Astrocyte (in vitro differentiated cells and primary cell): ENCODE results near the gene GPR68. TPM values are rescaled to one million over a fixed set of nuclear protein-coding genes. Genes with fewer than 3 reads are reported as not detected.

Experiments
- DNase-seq: peaks from one replicate; pipeline ENCODE4 v3.0.0-alpha.2; 2010; ENCODE audit warnings: low read depth
- FAIRE-seq: peaks from 2 replicates; lab custom pipeline; 2011; peaks lifted over from hg19 to GRCh38; lab: Jason Lieb, UNC
- H2AFZ ChIP-seq: 2 replicates; pipeline ENCODE4 v1.6.0; 2012; ENCODE audit warnings: low read depth, low read length, inconsistent platforms
- H3K27ac ChIP-seq: 2 replicates; pipeline ENCODE4 v1.5.1; 2011; ENCODE audit warnings: low read depth, low read length, inconsistent platforms
- H3K27me3 ChIP-seq: 2 replicates; pipeline ENCODE4 v1.6.0; 2011; ENCODE audit warnings: low read length, inconsistent platforms; ENCODE audit not compliant: insufficient read depth
- H3K36me3 ChIP-seq: 2 replicates; pipeline ENCODE4 v1.5.1; 2011; ENCODE audit warnings: low read length, inconsistent platforms; ENCODE audit not compliant: insufficient read depth
- H3K4me1 ChIP-seq: 2 replicates; pipeline ENCODE4 v1.5.1; 2011; ENCODE audit warnings: low read length, inconsistent platforms; ENCODE audit not compliant: insufficient read depth
- H3K4me2 ChIP-seq: 2 replicates; pipeline ENCODE4 v1.6.0; 2012; ENCODE audit warnings: low read length, inconsistent platforms
- H3K4me3 ChIP-seq: 2 replicates; pipeline ENCODE4 v1.5.1; 2011; ENCODE audit warnings: low read depth, mild to moderate bottlenecking, low read length, inconsistent platforms; ENCODE audit not compliant: insufficient read depth
- H3K79me2 ChIP-seq: 2 replicates; pipeline ENCODE4 v1.6.0; 2012; ENCODE audit warnings: mild to moderate bottlenecking, low read length, inconsistent platforms; ENCODE audit not compliant: insufficient read depth
- H3K9ac ChIP-seq: 2 replicates; pipeline ENCODE4 v1.6.0; 2012; ENCODE audit warnings: mild to moderate bottlenecking, low read length, inconsistent platforms
- H3K9me3 ChIP-seq: 2 replicates; pipeline ENCODE4 v1.5.1; 2012; ENCODE audit warnings: low read depth, mild to moderate bottlenecking, low read length, inconsistent platforms; ENCODE audit not compliant: insufficient read depth
- H4K20me1 ChIP-seq: 2 replicates; pipeline ENCODE4 v1.6.0; 2012; ENCODE audit warnings: low read length, inconsistent platforms; ENCODE audit not compliant: insufficient read depth
- H3K27ac Mint-ChIP-seq: one replicate; pipeline ENCODE4 v1.8.0; 2021; ENCODE audit warnings: mild to moderate bottlenecking, mixed read lengths; ENCODE audit not compliant: unreplicated experiment
- H3K27me3 Mint-ChIP-seq: one replicate; pipeline ENCODE4 v1.8.0; 2021; ENCODE audit warnings: low read depth, mixed read lengths; ENCODE audit not compliant: unreplicated experiment
- H3K36me3 Mint-ChIP-seq: one replicate; pipeline ENCODE4 v1.8.0; 2021; ENCODE audit warnings: low read depth, mixed read lengths; ENCODE audit not compliant: unreplicated experiment
- H3K4me1 Mint-ChIP-seq: one replicate; pipeline ENCODE4 v1.8.0; 2021; ENCODE audit warnings: low read depth, mixed read lengths; ENCODE audit not compliant: unreplicated experiment
- H3K4me3 Mint-ChIP-seq: one replicate; pipeline ENCODE4 v1.8.0; 2021; ENCODE audit warnings: mild to moderate bottlenecking, moderate library complexity, mixed read lengths; ENCODE audit not compliant: unreplicated experiment
- H3K9me3 Mint-ChIP-seq: one replicate; pipeline ENCODE4 v1.8.0; 2021; ENCODE audit warnings: mild to moderate bottlenecking, mixed read lengths; ENCODE audit not compliant: unreplicated experiment
- CTCF ChIP-seq: IDR thresholded peaks from 2 replicates; pipeline ENCODE4 v1.5.1; 2011; ENCODE audit warnings: low read depth, mild to moderate bottlenecking, inconsistent platforms, low read length, moderate library complexity; ENCODE audit not compliant: insufficient read depth
- EZH2 ChIP-seq: IDR thresholded peaks from 2 replicates; pipeline ENCODE4 v1.6.1; 2012; ENCODE audit warnings: mild to moderate bottlenecking, low read length, inconsistent platforms; ENCODE audit not compliant: insufficient read depth
- total RNA-seq: library from RNA; stranded (reverse); gene quantifications from 2 replicates; pipeline ENCODE4 v1.2.1, GENCODE V29; 2021

The GPR68 gene
- total RNA-seq, 1 donor from 2014 or later: 0.50 TPM

GRCh38 chr14:91282954-91283645 is 38.6 kb upstream of the GPR68 start:
- Mint-ChIP-seq H3K4me3 (no peak overlapping the region), H3K27ac (peak overlapping the region; percentile 75), H3K9me3 (no peaks in the 10 kb centered on the region), H3K4me1 (peaks cover 22% of the 10 kb centered on the region), H3K27me3 (no peaks in the 10 kb centered on the region), H3K36me3 (peaks cover 2% of the 10 kb centered on the region)
- Histone ChIP-seq H4K20me1 (no peaks in the 10 kb centered on the region), H3K27ac (no peak overlapping the region), H3K27me3 (peaks cover 5% of the 10 kb centered on the region), H3K36me3 (no peaks in the 10 kb centered on the region), H3K4me3 (no peak overlapping the region), H3K4me1 (peaks cover 9% of the 10 kb centered on the region), H3K79me2 (no peaks in the 10 kb centered on the region), H2AFZ (no peak overlapping the region), H3K9me3 (no peaks in the 10 kb centered on the region), H3K4me2 (no peak overlapping the region), H3K9ac (no peak overlapping the region)
- FAIRE-seq (no peak), DNase-seq (no peak)
- TF ChIP-seq CTCF (no peak), EZH2 (no peak)

DNA sequence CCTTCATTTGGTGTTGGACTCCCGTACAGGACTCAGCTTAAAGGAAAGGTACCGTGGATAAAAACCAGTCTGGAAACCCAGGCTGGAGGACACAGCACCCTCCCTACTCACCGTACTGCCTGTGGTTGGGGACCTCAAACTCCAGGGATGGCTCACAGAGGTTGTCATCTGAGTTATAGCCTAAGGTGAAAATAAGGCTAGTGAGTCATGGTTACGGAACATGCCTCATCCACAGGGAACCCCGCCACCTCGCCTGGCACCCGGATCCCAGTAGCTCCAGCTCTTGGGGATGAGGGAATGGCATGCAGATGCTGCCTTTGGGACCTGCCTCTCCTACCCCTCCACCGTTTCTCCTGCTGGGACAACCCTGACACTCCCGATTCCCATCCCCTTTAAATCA is 36.8 kb upstream of the GPR68 start:
- Mint-ChIP-seq H3K4me3 (no peak overlapping the region), H3K4me1 (peaks cover 22% of the 10 kb centered on the region), H3K9me3 (no peaks in the 10 kb centered on the region), H3K27me3 (no peaks in the 10 kb centered on the region), H3K27ac (no peak overlapping the region), H3K36me3 (peaks cover 2% of the 10 kb centered on the region)
- no peak overlapping the region for H3K27ac ChIP-seq
- no peaks in the 10 kb centered on the region for H3K79me2 ChIP-seq
- no peaks in the 10 kb centered on the region for H3K9me3 ChIP-seq
- DNase-seq (peak; percentile 40), FAIRE-seq (no peak)
- H3K4me2 ChIP-seq: no peak overlapping the region
- TF ChIP-seq EZH2 (no peak), CTCF (no peak)
- peaks cover 2% of the 10 kb centered on the region for H3K27me3 ChIP-seq
- H3K9ac ChIP-seq: no peak overlapping the region
- H4K20me1 ChIP-seq: no peaks in the 10 kb centered on the region
- no peak overlapping the region for H3K4me3 ChIP-seq
- H3K4me1 ChIP-seq: peaks cover 9% of the 10 kb centered on the region
- no peaks in the 10 kb centered on the region for H3K36me3 ChIP-seq
- no peak overlapping the region for H2AFZ ChIP-seq

GRCh38 chr14:91280129-91280528 is 35.6 kb upstream of the GPR68 start:
- Histone ChIP-seq H3K9ac (no peak overlapping the region), H3K27me3 (no peaks in the 10 kb centered on the region), H3K79me2 (no peaks in the 10 kb centered on the region), H3K4me2 (no peak overlapping the region), H3K9me3 (no peaks in the 10 kb centered on the region), H3K4me3 (no peak overlapping the region), H4K20me1 (no peaks in the 10 kb centered on the region), H2AFZ (no peak overlapping the region), H3K36me3 (no peaks in the 10 kb centered on the region), H3K27ac (no peak overlapping the region), H3K4me1 (peaks cover 9% of the 10 kb centered on the region)
- Mint-ChIP-seq H3K4me1 (peaks cover 22% of the 10 kb centered on the region), H3K9me3 (no peaks in the 10 kb centered on the region), H3K27ac (no peak overlapping the region), H3K36me3 (peaks cover 2% of the 10 kb centered on the region), H3K4me3 (no peak overlapping the region), H3K27me3 (no peaks in the 10 kb centered on the region)
- DNase-seq (no peak), FAIRE-seq (no peak)
- TF ChIP-seq EZH2: no peak
- TF ChIP-seq CTCF: no peak
